OCI-LY3 (cell line): ENCODE data around the gene PTPRA.

Experiments
- CTCF ChIP-seq: fragments of 200-600, 300-600 bp; sonication (generic); IDR thresholded peaks from 2 replicates; pipeline ENCODE4 v1.5.1; 2014; ENCODE audit warnings: antibody characterized with exemption, low read length, low read depth
- EZH2phosphoT487 ChIP-seq: fragments of 200-600 bp; shearing (Covaris generic); IDR thresholded peaks from 2 replicates; pipeline ENCODE4 v1.6.1; 2018; ENCODE audit warnings: antibody characterized with exemption, mixed run types, low read depth

DNA sequence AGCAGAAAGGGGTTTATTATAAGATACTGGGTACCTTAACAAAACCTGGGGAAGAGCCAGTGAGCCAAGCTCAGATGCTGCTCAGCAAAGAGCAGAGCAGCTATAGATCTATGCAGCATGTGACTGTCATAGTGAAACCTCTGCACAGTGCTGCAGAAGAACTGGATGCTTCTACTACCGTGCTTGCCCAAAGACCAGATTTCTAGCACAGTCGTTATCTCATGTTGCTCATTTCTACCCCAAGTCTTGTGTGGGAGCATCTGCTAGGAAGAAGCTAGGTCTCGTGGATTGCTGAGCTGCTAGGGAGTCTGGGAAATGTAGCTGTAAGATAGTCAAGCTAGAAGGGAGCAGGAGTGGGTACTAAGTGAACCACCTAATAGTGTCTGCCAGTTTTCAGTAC, 138.5 kb downstream of the PTPRA start:
- TF ChIP-seq CTCF (no peak), EZH2phosphoT487 (no peak)
